K562 (cell line): ENCODE measurements around the gene PRPF6. TPM values are rescaled to one million over a fixed set of nuclear protein-coding genes. Genes with fewer than 3 reads are reported as not detected.
A peak's percentile ranks its signal among the peaks of the same experiment; 100 is the strongest.

ENCODE experiments used
- ATAC-seq: fragments of 200-7000 bp; cut with Tn5 transposase; 3 replicates; pipeline ENCODE4 v1.9.1; 2020; ENCODE audit warnings: moderate library complexity
- BruUV-seq: library from RNA; stranded (reverse); fragments of 400-500 nt; replicated peaks from 2 replicates; lab custom pipeline; 2021; lab: Mats Ljungman, UMichigan
- CTCF ChIA-PET: fragments of 300-600 bp; formaldehyde crosslinking; extraction: SDS; loops from one replicate; lab custom pipeline; 2021; ENCODE audit warnings: low intra/inter-chr PET ratio; lab: Yijun Ruan, JAX
- POLR2A ChIA-PET: fragments of 300-600, 350-650 bp; sonication (Branson Sonifier 250); formaldehyde crosslinking; extraction: SDS; loops from one replicate; lab custom pipeline; 2021; ENCODE audit warnings: antibody characterized with exemption, inconsistent platforms; lab: Yijun Ruan, JAX
- DNase-seq, 4 experiments: peaks; one replicate each; pipeline versions ENCODE4 v3.0.0 to v3.0.0-alpha.2; 2011 to 2018; ENCODE audit warnings: low spot score in 3 of 4, mixed read lengths in 3 of 4; ENCODE audit errors: extremely low read depth in 1 of 4
- FAIRE-seq: peaks from 2 replicates; lab custom pipeline; 2011; peaks lifted over from hg19 to GRCh38; lab: Jason Lieb, UNC
- H2AFZ ChIP-seq: 2 replicates; pipeline ENCODE4 v1.6.0; 2011; ENCODE audit warnings: low read depth, low read length, control low read depth, inconsistent platforms
- H3K27ac ChIP-seq: fragments of 200-600 bp; 3 replicates; pipeline ENCODE4 v1.8.0; 2011; ENCODE audit warnings: low read depth, mild to moderate bottlenecking, control low read depth, inconsistent platforms, low read length, moderate library complexity, mixed read lengths; ENCODE audit errors: extremely low read depth
- H3K27me3 ChIP-seq, 2 experiments: fragments of 300-600 bp in 1 of 2; 2 replicates in 1 of 2; 3 replicates in 1 of 2; pipeline versions ENCODE4 v1.6.0 to v1.8.0; 2011; ENCODE audit warnings: inconsistent platforms in 2 of 2, low read length in 2 of 2, mild to moderate bottlenecking in 1 of 2, mixed read lengths in 1 of 2, moderate library complexity in 1 of 2; ENCODE audit not compliant: control insufficient read depth in 2 of 2, insufficient read depth in 2 of 2
- H3K36me3 ChIP-seq: fragments of 300-600 bp; 3 replicates; pipeline ENCODE4 v1.8.0; 2011; ENCODE audit warnings: mild to moderate bottlenecking, low read length, inconsistent platforms; ENCODE audit not compliant: control insufficient read depth, insufficient read depth
- H3K4me1 ChIP-seq, 2 experiments: fragments of 200-600 bp in 1 of 2; replicated peaks in 1 of 2; 2 replicates in 1 of 2; 3 replicates in 1 of 2; pipeline versions ENCODE4 v1.5.1 to v1.8.0; 2011; ENCODE audit warnings: inconsistent platforms in 2 of 2, low read length in 2 of 2, mild to moderate bottlenecking in 1 of 2, mixed read lengths in 1 of 2, moderate library complexity in 1 of 2; ENCODE audit not compliant: control insufficient read depth in 2 of 2, insufficient read depth in 2 of 2
- H3K4me2 ChIP-seq: 2 replicates; pipeline ENCODE4 v1.6.1; 2011; ENCODE audit warnings: low read length, control low read depth, inconsistent platforms, mixed read lengths; ENCODE audit not compliant: insufficient read depth
- H3K4me3 ChIP-seq: fragments of 200-600 bp; sonication (generic), shearing (Covaris generic); 2 replicates; pipeline ENCODE4 v1.5.1; 2016; ENCODE audit warnings: control low read depth, inconsistent platforms
- H3K79me2 ChIP-seq: fragments of 200-600 bp; 3 replicates; pipeline ENCODE4 v1.8.0; 2011; ENCODE audit warnings: low read length, inconsistent platforms; ENCODE audit not compliant: control insufficient read depth, insufficient read depth
- H3K9ac ChIP-seq, 2 experiments: 2 replicates each; pipeline versions ENCODE4 v1.6.0 to v1.6.1; 2011; ENCODE audit warnings: low read depth in 2 of 2, low read length in 2 of 2, control low read depth in 1 of 2, inconsistent platforms in 1 of 2, mild to moderate bottlenecking in 1 of 2, mixed read lengths in 1 of 2; ENCODE audit not compliant: insufficient read depth in 1 of 2
- H3K9me1 ChIP-seq: one replicate; pipeline ENCODE4 v1.6.0; 2011; ENCODE audit warnings: inconsistent platforms, mild to moderate bottlenecking, low read length, moderate library complexity; ENCODE audit not compliant: control insufficient read depth, insufficient read depth
- H3K9me3 ChIP-seq: replicated peaks from 2 replicates; pipeline ENCODE4 v1.5.1; 2011; ENCODE audit warnings: low read depth, low read length, inconsistent platforms; ENCODE audit not compliant: control insufficient read depth, insufficient read depth
- H4K20me1 ChIP-seq: replicated peaks from 2 replicates; pipeline ENCODE4 v1.6.1; 2011; ENCODE audit warnings: low read length, inconsistent platforms, mixed read lengths; ENCODE audit not compliant: control insufficient read depth, insufficient read depth
- BRCA1 ChIP-seq, 2 experiments: fragments of 450-650 bp in 1 of 2; sonication (generic) in 1 of 2; formaldehyde crosslinking in 1 of 2; IDR thresholded peaks; 2 replicates each; pipeline versions ENCODE4 v1.5.0 to v1.6.1; 2017 to 2020; ENCODE audit warnings: mild to moderate bottlenecking in 1 of 2, missing genetic modification reagents in 1 of 2
- SREBF1 ChIP-seq: fragments of 150-350 bp; IDR thresholded peaks from 2 replicates; pipeline ENCODE4 v1.6.1; 2014; ENCODE audit warnings: antibody characterized with exemption, low read depth, low read length, borderline replicate concordance
- WGBS: fragments of 100-300 bp; shearing (Covaris generic); methylation state at CpG from one replicate; pipeline ENCODE4 v1.1.6; 2016; ENCODE audit warnings: low coverage, mixed read lengths; ENCODE audit not compliant: insufficient coverage; ENCODE audit errors: missing lambda C conversion rate; 5-methylcytosine and 5-hydroxymethylcytosine counted together
- in situ Hi-C: fragments of 300-500 bp; cut with MboI; formaldehyde crosslinking; loops from 4 replicates; pipeline ENCODE4 v1.15.0; 2018; ENCODE audit warnings: inconsistent platforms, mixed read lengths
- intact Hi-C: fragments of 100-400 bp; cut with micrococcal nuclease; formaldehyde crosslinking; loops from 2 replicates; pipeline ENCODE4 v1.14.2; 2022
- polyA plus RNA-seq, 8 experiments: library from polyadenylated mRNA; depleted of rRNA in 4 of 8; stranded (reverse) in 5 of 8; unstranded in 3 of 8; fragments of >200 nt; fragmentation: Nextera tagmentation in 2 of 8; fragmentation: Illumina TruSeq in 1 of 8; extraction: Ambion mirVana in 2 of 8; extraction: Trizol in 1 of 8; gene quantifications; 2 replicates each; pipeline versions ENCODE4 v1.2.1 to v1.2.3, GENCODE V29; 2011 to 2014; ENCODE audit warnings: inconsistent platforms in 1 of 8, missing spikeins in 1 of 8
- total RNA-seq, 7 experiments: library from RNA; depleted of rRNA in 6 of 7; stranded (reverse); fragments of >200 nt in 6 of 7; fragmentation: Illumina TruSeq in 2 of 7; extraction: Trizol in 2 of 7; gene quantifications; 2 replicates each; pipeline versions ENCODE4 v1.2.1 to v1.2.3, GENCODE V29; 2011 to 2021; ENCODE audit warnings: low replicate concordance in 1 of 7
- TF ChIP-seq, protein P1 (sequence below), 2 experiments: fragments of 450-650 bp; IDR thresholded peaks; 2 replicates each; pipeline ENCODE4 v1.6.1; 2016

PRPF6 gene
- total and polyA plus RNA-seq, 9 of the 15 experiments (the other 6 are each of a cell fraction or from before 2014, with no cell fraction given) = 4.2 to 83.2 (median 59.9) TPM

DNA sequence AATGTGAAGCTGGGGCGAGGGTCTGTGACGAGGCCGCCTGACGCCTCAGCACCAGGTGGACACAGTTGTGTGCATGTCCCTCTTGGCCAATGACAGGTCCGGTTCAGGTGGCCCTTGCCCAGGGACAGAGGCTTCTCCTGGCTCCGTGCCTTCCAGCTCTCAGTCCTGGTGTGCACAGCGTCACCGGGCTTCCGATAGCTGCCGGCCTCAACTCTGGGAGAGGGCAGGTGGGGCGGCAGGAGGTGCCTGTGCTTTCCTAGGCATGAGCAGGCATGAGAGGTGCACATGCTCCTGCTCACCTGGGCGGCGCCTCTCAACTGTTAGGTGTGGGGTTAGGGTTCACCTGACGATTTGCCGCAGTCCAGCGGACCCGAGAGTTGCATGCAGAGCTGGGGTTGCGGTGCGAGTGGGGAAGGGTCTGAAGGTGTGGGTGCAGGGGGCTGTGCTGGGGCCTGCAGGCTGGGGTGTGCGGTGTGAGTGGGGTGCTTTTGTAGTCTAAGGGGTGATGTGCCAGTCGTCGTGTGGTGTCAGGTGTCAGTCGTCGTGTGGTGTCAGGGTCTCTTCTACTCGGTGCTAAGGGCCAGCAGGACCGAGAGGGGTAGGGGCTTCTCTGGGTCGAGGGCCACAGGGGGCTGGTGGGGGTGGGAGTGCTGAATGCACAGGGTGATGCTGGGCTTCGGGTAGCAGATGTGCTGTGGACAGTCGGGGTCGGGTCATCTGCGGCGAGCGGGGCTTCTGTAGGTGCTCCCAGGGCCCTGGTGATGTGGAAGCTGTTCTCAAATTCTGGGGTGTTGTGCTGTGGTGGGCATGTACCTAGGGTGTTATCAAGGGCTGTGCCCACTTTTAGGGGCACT is 72.3 kb downstream of the PRPF6 start:
- CTCF ChIA-PET = interaction anchor here (1.1 kb wide), 1 partner anchor 16 kb away, joined by 3 read pairs; no protein-coding TSS in a partner anchor
- intact Hi-C loops = loop anchor here (5.0 kb wide), 1 partner anchor 76 kb away; the partner anchor contains the start of gene SAMD10
- ATAC-seq = no peak

More for the DNA sequence above, 72.3 kb downstream of the PRPF6 start:
- Histone ChIP-seq H3K79me2 (peaks cover 6% of the 10 kb centered on the region; the same call in 2 of the 3 replicates), H2AFZ (0 out of 2 replicates have a peak overlapping the region, but pooled peaks have one; percentile 84), H3K4me1 (peaks cover 29 to 91% of the 10 kb centered on the region in 2 experiments), H3K9ac (peak overlapping the region in 1 of 2 experiments; percentile 90; a peak in 2 of 4 replicates), H3K9me1 (no peaks in the 10 kb centered on the region), H3K4me3 (no peak overlapping the region), H3K36me3 (no peaks in the 10 kb centered on the region), H3K9me3 (no peaks in the 10 kb centered on the region), H4K20me1 (no peaks in the 10 kb centered on the region), H3K4me2 (no peak overlapping the region), H3K27ac (no peak overlapping the region; the same call in 2 of the 3 replicates), H3K27me3 (no peaks in the 10 kb centered on the region)
- DNase-seq (no peak), FAIRE-seq (no peak)
- WGBS = 82% methylated on average over 31 of the region's 33 CpGs
- TF ChIP-seq, protein P1, sequence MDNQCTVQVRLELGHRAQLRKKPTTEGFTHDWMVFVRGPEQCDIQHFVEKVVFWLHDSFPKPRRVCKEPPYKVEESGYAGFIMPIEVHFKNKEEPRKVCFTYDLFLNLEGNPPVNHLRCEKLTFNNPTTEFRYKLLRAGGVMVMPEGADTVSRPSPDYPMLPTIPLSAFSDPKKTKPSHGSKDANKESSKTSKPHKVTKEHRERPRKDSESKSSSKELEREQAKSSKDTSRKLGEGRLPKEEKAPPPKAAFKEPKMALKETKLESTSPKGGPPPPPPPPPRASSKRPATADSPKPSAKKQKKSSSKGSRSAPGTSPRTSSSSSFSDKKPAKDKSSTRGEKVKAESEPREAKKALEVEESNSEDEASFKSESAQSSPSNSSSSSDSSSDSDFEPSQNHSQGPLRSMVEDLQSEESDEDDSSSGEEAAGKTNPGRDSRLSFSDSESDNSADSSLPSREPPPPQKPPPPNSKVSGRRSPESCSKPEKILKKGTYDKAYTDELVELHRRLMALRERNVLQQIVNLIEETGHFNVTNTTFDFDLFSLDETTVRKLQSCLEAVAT (IDR thresholded peaks at IDR 0.05) = peak in 1 of 2 experiments; percentile 83; a peak in 2 of 4 replicates
- TF ChIP-seq SREBF1 (no peak), BRCA1 (IDR thresholded peaks at IDR 0.05) (no peak), BRCA1 (CRISPR knock-in tag; IDR thresholded peaks at IDR 0.05) (no peak)
- POLR2A ChIA-PET = interaction anchor here (0.7 to 1.7 kb wide), 5 partner anchors 9 to 221 kb away, joined by 3 to 10 read pairs (median 3); partner anchors contain the start of gene TCEA2
- in situ Hi-C loops = no loop called here
- BruUV-seq = no TSS peak
